NCI-H2227 (cell line): ENCODE results near the gene KCNAB1.
A peak's percentile ranks its signal among the peaks of the same experiment; 100 is the strongest.
"Not testable (repeated sequence)": the region's sequence is repeated elsewhere in the genome, so short reads cannot be mapped to it uniquely, and the experiment has no call there.

Experiments
- DNase-seq: peaks from one replicate; lab custom pipeline; 2025; ENCODE audit not compliant: unreplicated experiment; lab: John Stamatoyannopoulos, UW

Gene KCNAB1

DNA sequence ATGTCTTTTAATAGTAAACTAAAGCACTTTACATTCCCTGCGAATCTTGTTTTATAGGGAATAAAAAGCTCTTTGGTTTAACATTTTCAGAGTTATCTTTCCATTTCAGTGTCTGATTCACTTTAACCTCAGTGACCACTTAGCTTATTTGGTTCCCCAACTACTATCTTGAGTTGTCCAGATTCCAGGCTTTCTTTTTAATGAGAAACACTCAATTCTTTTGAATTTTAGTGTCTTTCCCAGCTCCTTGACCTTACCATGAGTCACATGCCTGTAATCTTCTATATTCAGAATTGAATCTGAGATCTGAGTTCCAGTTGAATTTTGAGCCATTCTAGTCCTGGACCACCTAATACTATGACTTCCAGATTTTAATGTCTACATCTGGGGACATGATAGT is 144.4 kb downstream of the KCNAB1 start:
- no peak for DNase-seq

DNA sequence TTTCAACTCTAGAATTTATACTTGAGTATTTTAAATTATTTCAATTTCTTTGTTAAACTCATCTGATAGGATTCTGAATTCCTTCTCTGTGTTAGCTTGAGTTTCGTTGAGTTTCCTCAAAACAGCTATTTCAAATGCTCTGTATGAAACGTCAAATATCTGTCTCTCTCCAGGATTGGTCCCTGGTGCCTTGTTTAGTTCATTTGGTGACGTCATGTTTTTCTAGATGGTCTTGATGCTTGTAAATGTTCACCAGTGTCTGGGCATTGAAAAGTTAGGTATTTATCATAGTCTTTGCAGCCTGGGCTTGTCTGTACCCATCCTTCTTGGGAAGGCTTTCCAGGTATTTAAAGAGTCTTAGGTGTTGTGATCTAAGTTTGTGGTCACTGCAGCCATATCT is 151.1 kb downstream of the KCNAB1 start:
- no peak for DNase-seq

DNA sequence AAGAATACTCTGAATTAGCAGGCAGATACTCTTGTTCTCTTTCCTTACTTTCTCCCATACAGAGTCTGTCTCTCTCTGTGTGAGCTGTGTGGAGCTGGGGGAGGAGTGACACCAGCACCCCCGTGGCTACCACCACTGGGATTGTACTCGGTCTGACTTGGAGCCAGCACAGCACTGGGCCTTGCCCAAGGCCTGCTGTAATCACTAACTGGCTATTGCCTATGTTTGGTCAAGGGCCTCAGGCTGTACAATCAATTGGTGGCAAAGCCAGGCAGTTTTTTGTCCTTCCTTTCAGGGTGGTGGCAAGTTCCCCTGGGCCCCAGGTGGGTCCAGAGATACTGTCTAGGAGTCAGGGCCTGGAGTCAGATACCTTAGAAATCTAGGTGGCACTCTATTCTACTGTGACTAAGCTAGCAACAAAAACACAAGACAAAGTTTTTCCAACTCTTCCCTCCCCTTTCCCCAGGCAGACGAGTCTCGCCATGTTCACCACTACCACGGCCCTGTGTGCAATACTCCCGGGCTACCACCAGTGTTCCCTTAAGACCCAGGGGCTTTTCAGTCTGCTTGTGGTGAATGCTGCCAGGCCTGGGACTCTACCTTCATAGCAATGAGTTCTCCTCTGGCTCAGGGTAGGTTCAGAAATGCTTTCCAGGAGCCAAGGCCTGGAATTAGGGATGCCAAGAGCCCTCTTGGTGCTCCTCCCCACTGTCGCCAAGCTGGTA is 151.8 kb downstream of the KCNAB1 start:
- DNase-seq: no peak

DNA sequence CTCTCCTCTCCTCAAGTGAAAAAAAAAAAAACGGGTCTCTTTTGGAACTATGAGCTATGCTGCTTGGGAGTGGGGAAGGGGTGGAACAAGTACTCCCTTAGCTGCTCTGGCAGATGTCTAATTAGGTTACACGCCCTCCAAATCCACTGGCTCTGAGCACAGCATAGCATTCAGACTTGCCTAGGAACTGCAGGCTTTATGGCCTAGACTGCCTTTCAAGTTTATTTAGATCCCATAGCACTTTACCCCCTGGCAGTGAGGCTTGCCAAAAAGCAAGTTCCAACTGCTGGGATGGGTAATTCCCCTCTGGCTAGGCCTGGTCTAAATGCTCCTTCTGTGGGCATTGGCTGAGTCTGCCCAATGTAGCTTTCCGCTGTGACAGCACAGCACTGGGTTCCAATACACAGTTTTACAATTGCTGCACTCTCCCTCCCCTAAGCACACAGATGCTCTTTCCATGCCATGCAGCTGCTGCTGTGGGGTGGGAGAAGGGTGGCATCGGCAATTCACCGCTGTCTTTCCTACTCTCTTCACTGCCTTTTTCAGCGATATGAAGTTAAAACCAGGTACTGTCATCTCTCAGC is 152.8 kb downstream of the KCNAB1 start:
- no peak for DNase-seq

DNA sequence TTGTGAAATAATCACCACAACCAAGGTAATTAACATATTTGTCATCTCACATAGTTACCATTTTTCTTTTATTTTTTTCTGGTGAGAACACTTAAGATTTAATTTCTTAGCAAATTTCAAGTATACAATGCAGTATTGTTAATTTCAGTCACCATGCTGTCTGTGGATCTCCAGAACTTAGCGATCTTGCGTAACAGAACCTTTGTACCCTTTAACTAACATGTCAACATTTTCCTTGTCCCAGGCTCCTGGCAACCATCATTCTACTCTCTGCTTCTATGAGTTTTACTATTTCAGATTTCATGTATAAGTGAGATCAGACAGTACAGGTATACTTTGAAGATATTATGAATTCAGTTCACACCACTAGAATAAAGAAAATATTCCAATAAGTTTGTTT is 154.4 kb downstream of the KCNAB1 start:
- DNase-seq: no peak

DNA sequence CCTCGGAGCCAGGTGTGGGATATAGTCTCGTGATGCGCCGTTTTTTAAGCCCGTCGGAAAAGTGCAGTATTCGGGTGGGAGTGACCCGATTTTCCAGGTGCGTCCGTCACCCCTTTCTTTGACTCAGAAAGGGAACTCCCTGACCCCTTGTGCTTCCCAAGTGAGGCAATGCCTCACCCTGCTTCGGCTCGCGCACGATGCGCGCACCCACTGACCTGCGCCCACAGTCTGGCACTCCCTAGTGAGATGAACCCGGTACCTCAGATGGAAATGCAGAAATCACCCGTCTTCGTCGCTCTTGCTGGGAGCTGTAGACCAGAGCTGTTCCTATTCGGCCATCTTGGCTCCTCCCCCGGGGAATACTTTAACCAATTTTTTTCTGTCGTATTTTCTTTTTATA is 164.3 kb downstream of the KCNAB1 start:
- not testable (repeated sequence) for DNase-seq

DNA sequence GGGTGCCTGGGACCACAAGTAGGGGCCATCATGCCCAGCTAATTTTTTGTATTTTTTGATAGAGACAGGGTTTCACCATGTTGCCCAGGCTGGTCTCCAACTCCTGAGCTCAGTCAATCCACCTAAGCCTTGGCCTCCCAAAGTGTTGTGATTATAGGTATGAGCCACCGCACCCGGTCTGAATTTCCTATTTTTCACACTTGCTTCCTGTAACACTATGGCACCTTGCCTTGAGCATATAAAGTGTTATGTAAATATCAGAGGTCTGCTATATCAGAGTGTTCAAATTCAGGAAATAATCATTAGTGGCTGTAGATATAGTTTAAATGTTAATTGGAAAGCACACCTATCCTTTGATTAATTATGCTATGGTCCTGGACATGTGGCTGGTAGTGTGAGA is 165.2 kb downstream of the KCNAB1 start:
- no peak for DNase-seq

DNA sequence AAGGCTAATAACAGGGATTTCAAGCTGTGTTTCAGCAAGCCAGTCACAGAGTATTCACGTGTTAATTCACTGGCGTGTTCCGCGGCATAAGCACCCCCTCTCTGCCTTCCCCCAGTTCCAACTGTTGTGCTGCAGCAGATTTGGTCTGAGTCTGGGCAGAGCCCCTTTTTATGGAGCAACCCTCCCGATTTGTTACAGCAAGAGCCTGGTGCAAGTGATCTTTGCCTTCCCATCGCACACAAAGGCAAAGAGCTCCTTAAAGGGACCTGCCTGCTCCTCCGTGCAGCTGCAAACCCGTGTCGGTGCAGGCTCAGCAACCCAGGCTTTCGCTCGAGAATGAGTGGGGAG is 170.5 kb downstream of the KCNAB1 start:
- DNase-seq: no peak

DNA sequence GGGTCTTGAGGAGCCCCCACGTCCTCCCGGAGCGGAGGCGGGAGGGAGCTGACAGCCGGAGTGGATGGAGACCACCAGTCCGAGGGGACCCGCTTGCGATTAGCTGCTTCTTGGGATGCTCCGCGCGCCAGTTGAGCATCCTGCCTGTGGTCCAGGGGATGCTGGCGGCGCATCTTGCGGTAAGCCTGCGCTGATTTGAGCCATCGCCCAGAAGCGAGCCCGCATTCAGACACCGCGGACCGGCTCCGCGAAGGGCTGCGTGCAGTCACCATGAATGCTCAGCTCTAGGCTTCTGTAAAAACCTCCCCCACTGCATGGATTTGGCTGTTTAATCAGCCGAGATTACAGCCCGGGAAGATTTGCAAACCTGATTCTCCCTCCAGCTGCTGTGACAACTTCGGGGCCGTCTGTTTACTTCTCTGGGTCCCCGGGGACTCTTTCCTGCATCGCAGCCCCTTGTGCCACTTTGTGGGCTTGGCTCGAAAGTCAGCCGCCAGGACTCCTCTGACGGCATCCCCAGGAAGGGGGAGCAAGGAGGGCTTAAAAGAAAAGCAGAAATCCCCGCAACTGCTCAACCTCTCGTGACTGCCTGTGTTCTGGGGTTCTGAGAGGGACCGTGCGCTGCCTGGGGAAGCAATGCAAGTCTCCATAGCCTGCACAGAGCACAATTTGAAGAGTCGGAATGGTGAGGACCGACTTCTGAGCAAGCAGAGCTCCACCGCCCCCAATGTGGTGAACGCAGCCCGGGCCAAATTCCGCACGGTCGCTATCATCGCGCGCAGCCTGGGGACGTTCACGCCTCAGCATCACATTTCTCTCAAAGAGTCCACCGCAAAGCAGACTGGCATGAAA is 171.1 kb downstream of the KCNAB1 start:
- peak; percentile 23 for DNase-seq

DNA sequence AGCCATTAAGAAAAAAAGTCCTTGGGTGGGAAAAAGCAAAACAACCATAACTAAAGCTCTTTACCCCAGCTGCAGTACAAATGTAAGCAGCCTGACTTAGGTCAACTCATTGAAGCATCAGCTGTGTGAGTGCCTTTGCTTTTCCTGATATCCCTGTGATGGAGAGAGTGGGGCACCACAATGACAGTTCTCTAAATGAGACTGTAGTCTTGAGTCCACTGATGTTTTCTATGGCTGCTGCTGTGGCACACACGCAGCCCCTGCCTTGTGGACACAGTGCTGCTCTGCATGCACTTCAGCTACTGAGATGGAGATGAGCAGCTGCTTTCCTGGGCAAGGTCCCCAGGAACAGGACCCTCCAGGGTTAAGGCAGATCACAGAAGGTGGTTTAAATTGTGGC is 173.2 kb downstream of the KCNAB1 start:
- no peak for DNase-seq

DNA sequence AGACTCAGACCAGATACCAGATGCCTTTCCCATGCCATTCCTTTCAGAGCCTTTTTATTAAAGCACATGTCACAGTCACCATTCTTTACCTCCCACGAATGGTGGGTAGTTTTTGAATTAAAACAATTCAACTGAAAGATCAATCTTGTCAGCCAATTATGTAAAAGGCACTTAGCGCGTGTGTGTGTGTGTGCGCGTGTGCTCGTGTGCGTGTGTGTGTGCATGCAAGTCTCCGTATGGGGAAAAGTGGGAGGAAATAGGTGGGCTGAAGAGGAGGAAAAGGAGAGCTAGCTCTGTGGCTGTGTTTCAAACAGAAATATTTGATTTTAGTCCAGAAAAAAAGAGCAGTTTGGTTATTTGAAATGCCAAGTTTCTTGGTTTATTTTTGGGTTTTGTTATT is 177.2 kb downstream of the KCNAB1 start:
- DNase-seq: no peak

DNA sequence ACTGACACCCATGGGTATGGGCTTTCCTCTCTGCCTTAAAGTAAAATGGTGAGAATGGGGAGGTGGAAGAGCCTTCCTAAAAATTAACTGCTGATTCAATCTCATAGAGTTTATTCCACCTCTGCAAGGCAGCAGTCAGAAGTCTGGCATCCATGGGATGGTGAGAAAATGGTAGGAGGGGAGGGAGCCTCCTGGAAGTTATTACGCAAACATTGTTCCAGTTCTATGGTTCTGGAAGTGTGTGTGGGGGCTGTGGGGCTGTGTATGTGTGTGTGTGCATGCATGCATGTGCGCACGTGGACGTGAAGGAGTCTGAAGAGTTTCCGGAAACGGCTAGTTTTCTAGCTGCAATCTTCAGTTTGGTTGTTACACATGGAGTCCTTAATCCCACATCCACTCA is 177.6 kb downstream of the KCNAB1 start:
- DNase-seq: no peak

DNA sequence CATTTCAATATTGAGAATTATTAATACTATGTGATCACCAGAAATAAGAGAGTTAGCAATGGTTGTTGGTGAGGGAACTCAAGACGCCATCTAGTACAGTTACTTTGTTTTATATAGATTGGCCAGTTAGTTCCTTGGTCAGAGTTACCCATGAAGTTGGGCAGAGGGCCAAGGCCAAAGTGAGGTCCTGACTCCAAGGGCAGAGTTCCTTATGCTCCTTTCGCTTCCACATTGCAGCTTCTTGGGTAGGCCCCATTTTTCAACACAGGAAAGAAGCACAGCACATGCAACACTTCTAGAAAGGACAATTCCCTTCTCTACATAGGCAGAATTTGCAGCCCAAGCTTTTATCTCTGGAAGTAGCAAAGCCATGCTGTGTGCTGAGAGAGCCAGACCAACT is 178.6 kb downstream of the KCNAB1 start:
- no peak for DNase-seq

DNA sequence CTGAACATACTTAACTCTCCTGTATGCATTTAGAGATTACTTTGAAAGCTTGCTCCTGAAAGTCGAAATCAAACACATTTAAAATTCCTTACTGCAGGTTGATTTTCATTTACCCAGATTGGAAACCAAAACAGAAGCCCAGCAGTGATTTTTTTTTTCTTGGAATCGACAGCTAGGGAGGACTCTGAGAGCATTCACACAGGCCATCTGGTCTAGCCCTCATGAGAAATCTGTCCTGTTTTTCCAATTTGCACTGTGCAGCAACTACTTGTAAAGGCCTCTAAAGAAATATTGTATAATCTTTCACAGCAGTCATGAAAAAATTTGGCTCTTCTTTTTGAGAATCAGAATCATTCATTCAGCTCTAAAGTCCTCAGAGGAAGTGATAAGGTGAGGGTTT is 179.2 kb downstream of the KCNAB1 start:
- DNase-seq: no peak

DNA sequence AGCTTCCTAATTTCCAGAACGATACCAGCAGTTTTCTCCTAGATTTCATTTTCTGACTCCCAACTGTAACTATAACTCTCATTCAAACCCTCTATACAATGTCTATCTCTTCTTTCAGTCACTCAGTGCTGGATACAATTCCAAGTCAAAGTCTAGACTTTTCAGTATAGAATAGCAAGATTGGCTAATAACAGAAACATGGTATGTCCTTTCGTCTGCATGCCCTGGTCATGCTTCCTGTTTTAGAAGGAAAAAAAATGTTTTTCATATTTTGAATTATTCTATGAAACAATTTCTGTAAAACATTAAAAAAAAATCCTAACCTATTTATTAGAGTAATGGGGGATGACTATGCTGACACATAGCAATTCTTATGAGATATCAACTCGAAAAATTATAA is 180.0 kb downstream of the KCNAB1 start:
- DNase-seq: no peak

DNA sequence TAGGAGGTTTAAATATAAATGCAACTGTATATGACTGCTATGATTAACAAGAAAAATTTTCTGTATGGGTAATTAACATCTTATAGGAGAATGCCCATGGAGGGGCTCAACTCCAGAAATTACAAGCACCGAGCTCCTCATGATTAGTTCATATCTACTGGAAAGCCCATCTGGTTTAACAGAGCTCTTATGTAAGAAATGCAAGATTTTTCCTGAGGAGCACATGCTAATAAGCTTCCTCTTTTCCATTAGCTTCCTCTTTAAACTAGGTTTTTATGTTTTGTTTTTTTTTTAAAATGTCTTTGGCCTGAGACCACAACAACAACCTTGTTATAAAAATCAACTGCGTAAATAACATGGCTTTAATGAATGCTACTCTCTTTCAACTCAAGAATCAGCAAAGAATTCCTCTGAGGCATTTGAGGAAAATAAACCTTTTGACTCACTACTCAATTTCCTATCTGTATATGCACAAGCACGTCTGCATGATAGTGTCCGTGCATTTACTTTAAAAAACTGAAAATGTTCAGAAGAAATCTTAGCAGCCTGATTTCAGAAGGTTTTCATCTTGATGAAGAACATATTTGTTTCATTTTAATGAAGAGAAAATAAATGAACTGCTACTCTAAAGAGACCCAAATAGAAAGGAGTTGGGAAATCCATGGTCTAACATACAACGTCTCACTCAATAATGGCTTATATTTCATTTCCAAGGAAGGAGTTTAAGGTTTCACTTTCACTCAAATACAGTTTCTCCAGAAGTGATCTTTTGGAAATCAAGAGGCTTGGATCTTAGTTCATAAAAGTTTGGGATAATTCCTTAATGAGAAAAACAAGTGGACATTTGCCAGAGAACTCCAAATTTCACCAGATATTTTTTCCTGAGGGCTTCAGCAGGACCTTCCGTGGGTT is 180.8 kb downstream of the KCNAB1 start:
- DNase-seq: no peak

DNA sequence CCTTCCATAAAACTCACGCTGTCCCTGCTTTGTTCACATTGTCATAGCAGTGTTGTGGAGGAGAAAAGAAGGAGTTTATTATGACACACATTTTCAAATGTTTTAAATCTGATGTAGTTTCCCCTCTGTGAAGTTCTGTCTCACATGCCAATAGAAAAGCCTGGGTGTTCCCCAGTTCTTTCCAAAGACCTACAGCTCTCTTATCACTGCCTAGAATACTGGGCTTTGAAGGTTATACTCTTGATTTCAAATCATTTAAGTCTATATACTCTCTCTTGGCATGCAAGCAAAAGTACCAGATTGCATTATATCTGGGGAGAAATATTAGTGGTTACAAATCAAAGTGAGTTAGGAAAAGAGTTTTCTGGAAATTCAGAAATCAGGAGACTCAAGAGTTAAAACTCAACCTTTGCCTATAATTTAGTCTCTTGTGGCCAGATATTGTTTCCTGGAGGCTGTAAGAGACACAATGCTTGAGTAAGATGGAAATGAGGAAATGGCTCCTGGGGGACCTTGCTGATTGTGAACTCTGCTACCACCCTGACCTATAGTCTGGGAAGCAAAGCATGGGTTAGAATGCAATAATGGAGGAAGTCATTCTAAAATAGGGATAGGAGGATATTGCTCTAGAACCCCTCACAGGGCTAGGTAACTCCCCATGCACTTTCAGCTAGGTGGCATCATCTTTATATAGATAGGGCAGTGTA is 182.8 kb downstream of the KCNAB1 start:
- DNase-seq: no peak

DNA sequence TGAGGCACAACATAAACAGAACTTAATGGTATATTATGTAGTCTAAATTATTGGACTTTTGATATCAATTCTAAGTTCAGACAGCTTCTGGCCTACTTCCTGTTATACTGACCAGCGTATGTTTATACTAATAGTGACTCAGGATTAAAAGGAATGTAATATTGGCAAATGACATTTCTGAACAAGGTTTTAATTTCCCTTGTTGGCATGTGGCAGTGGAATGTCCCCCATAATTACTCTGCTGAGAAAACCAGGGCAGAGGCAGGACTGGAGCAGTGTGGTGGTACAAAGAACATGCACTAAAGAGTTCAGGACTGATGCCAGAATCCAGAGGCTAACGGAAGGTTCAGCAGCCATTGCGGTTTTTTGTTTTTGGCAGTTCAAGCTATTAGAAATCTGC is 184.0 kb downstream of the KCNAB1 start:
- DNase-seq: no peak

DNA sequence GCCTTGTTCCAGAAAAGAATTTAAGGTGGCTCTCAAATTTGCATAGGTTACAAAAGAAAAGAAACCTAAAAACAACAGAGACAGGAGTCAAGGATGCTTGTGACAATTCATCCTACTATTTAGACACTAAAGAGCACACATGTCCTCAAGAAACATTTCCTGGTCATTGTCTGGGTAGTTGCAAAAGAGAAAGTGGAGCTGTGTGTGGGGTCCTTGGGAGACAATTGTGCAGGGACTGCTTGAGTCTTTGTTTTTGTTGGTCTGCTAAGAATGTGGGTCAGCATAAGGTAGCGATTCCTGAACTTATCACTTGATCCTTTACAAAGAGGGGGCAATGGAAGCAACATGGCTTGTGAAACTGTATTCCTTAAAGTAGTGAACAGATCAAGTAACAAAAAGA is 185.3 kb downstream of the KCNAB1 start:
- no peak for DNase-seq

DNA sequence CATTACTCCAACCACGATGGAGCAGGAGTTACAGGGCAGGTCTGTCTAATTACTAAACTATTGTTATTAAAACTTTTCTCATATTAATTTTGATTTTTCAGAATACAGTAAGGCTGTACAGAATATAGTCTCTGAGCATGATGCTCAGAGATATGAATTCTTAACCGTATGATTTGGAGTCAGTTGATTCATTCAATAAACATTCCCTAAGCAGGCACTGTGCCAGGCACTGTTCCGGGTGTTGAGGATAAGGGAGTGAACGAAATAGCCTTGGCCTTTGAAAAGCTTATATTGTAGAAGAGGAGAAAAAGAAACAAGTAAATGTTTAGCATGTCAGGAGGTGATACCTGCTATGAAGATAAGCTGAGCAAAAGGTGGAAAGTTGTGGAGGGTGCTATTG is 187.3 kb downstream of the KCNAB1 start:
- no peak for DNase-seq

DNA sequence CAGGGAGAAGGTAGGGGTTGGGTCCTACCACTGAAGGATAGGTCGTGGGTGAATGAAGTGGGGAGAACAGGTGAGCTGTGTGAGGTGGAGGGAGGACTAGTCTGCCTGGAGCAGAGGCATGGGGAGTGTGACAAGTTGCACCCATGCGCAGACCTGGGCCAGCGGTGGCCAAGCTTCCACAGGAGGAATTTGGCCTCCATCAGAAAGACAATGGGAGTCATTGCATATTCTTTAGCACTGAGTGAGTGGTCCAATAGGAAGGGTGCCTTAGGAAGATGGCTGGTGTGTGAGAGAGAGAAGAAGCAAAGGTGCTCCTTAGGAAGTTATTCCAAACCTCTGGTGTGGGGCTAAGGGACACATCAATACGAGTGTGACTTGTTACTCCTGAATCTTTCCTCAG is 191.1 kb downstream of the KCNAB1 start:
- no peak for DNase-seq
